Endometrial microvascular endothelial cells (primary cell): ENCODE results near the gene IDH3B. TPM values are rescaled to one million over a fixed set of nuclear protein-coding genes. Genes with fewer than 3 reads are reported as not detected.

Source experiments
- in situ Hi-C: cut with HindIII; loops from 2 replicates; pipeline ENCODE4 v1.10.0; 2017; ENCODE audit warnings: low sequenced_read_pairs, low pct_unique_long_range_greater_than_20kb; ENCODE audit errors: inconsistent ontology term
- total RNA-seq: library from RNA; depleted of rRNA; stranded (reverse); fragments of >200 nt; gene quantifications from one replicate; pipeline ENCODE4 v1.2.3, GENCODE V29; 2015; ENCODE audit errors: inconsistent ontology term

Gene IDH3B
- total RNA-seq, 1 donor from 2014 or later: 108 TPM

DNA sequence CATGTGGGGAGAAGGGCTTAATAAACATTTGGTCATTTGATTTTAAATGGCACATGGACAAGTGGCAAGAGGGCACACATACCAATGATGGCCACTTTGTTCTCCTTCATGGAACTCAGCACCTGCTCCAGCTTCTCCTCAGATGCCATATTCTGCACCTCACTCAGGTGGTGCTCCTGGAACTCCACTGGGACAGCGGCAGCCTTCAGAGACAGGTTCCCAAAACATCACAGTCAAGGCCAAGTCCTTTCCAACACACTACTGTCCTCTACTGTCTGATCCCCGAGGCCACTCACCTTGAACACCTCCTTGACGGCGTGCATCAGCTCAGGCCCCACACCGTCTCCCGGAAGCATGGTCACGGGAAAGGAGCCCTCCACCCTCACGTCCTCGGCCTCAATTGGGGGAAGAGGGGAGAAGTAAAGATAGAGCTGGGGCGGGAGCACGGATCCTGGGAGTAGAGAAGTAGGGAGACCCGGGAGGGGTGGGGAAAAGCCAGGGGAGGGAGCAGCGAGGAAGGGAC, 591 bp downstream of the IDH3B start:
- in situ Hi-C loops: no loop called here

DNA sequence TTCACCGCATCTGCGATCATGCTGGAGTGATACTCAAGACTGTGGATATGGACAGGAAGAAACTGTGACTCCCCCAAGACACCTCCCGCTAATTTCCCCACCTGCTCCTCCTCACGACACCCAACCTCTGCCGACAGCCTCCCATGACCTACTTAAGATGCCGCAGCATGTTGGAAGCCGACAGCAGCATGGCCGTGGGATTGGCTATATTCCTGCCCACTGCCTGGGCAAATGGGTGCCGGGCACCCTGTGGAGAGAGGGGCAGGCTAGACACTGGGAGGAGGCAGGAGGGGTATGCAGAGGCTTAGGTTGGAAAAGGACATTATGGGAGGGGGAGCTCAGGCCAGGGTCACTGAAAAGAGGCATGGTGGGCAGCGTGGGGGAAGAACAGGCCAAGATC, 4.5 kb downstream of the IDH3B start:
- in situ Hi-C loops: no loop called here

DNA sequence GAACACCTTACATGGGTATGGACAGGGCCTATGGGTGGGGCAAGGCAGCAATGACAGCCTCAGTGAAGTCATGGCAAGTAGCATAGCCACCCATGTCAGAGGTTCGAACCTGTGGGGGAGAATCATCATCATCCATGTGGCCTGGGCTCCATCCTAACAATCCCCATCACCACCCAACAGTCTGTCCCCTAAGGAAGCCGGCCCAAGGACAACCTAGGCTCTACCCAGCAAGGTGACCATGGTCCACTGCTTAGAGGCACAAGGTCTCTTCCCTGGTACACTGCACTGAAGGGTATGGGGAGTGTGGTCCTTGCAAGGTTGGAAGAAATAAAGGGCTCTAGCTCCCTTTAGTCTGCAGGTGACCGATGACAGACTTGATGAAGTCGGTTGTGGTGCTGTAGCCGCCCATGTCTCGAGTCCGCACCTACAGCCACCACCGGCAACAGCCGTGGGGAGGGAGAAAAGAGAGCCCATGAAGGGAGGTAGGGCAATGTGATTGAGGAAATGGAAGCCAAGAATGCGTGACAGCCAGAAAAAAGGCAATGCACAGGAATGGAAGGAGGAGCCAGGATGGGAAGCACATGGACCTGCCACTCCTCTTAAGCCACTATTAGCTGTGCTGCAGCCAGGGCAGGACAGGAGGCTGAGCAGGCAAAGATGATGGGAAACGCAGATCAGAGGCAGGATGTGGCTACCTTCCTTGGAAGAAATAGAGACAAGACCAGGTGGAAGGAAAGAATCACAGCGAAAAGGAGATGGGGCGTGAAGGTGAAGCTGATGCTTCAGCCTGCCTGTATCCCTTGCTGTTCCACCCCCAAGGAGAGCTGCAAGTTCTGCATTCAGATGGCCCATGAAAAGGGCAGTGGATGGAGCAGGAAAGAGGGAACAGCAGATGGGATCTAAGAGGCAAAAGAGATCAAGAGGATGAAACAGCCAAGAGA, 5.3 kb downstream of the IDH3B start:
- in situ Hi-C loops: no loop called here

GRCh38 chr20:2657674-2658073, 6.3 kb downstream of the IDH3B start:
- in situ Hi-C loops: no loop called here

DNA sequence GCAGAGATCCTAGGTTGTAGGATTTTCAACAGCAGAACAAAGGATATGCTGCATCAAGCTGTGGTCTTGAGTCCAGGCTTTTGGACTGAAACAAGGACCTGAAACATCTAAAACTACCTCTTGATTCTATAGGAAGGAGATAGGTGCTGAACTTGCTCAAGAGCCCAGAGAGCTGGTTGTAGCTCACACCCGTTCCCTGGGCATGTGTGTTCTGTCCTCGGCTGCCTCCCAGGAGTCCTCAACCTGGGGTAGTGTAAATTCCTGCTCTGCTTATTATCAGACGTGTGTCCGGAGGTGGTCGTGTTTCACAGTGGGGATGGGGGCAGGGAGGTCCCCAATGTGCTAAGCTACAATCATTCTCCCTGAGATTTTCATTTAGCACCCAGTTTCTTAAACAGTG, 6.8 kb downstream of the IDH3B start:
- in situ Hi-C loops: no loop called here

GRCh38 chr20:2656471-2657117, 7.4 kb downstream of the IDH3B start:
- in situ Hi-C loops: no loop called here

DNA sequence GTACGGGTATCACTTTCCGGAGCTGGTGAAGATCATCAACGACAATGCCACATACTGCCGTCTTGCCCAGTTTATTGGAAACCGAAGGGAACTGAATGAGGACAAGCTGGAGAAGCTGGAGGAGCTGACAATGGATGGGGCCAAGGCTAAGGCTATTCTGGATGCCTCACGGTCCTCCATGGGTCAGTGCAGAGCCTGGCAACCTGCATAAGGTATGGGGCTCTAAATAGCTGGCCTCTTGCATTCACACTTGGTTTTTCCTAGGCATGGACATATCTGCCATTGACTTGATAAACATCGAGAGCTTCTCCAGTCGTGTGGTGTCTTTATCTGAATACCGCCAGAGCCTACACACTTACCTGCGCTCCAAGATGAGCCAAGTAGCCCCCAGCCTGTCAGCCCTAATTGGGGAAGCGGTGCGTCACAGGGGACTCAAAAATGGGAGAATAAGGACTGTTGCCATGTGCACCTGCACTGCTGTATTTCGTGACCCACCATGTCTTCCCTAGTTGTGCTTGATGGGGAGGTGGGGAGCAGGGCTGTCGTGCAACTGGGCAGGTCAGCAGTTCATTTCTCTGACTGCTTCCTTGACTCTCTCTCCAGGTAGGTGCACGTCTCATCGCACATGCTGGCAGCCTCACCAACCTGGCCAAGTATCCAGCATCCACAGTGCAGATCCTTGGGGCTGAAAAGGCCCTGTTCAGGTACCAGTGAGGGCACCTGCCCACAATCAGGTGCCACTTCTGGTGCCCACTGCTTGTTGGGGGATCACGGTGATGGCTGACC, 8.5 kb downstream of the IDH3B start:
- in situ Hi-C loops: no loop called here

GRCh38 chr20:2654831-2655230, 9.2 kb downstream of the IDH3B start:
- in situ Hi-C loops: no loop called here

GRCh38 chr20:2654384-2654822, 9.6 kb downstream of the IDH3B start:
- in situ Hi-C loops: no loop called here

GRCh38 chr20:2653556-2654383, 10.2 kb downstream of the IDH3B start:
- in situ Hi-C loops: no loop called here

DNA sequence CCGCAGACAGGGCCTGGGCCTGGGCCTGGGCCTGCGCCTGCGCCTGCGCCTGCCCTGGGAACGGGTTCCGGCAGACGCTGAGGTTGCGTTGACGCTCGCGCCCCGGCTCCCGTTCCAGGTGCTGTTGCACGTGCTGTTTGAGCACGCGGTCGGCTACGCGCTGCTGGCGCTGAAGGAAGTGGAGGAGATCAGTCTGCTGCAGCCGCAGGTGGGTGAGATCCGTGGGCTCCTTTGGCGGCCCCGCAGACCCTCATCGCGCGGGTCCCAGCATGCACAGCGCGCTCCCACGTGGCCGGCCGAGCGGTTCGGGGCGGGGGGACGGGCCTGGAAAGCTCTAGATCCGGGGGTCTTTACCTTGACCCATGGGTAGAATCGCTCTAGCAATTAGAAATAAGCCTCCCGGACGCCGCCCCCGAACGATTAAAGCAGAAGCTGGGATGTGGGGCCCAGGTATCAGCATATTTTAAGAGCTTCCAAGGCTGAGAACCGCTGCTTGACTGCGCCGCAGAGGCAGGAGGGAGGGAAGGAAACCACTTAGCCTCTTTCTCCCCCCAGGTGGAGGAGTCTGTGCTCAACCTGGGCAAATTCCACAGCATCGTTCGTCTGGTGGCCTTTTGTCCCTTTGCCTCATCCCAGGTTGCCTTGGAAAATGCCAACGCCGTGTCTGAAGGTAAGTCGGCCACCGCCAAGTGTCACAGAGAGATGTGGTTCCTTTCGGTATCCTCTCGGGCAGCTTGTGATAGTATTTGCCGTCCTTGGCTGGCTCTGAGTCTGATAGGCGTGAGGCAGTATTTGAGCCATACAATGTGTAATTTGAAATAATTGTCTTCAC, 11.1 kb downstream of the IDH3B start:
- in situ Hi-C loops: no loop called here

GRCh38 chr20:2651772-2652723, 12.0 kb downstream of the IDH3B start, which contains the start of gene NOP56:
TSS of gene NOP56 (plus strand) at chr20:2652632. CDS start at chr20:2652661, 29 bp downstream.
- in situ Hi-C loops: no loop called here

DNA sequence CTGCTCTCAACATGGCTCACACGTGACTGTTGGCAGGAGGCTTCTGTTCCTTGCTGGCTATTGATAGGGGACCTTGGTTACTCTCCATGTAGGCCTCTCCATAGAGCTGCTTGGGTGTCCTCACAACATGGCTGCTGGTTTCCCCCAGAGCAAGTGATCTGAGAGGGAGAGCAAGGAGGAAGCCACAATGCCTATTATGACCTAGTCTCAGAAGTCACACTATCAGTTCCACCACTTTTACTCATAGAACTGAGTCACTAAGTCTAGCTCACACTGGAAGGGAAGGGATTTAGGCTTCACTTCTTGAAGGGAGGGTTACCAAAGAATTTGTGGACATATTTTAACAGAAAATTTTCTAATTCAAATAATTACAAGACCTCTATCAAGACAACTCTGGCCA, 20.3 kb downstream of the IDH3B start:
- in situ Hi-C loops: no loop called here

GRCh38 chr20:2640899-2641298, 23.1 kb downstream of the IDH3B start:
- in situ Hi-C loops: no loop called here

DNA sequence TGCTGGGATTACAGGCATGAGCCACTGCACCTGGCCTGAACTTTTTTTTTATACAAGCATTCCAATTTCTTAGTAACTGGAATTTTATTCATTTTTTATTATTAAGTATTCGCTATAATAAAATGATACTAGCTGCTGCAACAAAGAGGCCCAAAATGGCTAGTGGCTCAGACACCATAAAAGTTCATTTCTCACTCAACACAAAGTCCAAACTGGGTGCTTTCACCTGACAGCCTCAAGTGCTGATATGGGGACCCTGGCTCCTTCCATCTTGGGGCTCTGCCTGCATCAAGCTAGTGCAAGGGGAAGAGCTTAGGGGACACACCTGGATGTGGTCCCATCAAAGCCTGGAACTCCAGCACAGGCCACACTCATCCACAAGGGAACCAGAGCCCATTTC, 23.8 kb downstream of the IDH3B start:
- in situ Hi-C loops: no loop called here

DNA sequence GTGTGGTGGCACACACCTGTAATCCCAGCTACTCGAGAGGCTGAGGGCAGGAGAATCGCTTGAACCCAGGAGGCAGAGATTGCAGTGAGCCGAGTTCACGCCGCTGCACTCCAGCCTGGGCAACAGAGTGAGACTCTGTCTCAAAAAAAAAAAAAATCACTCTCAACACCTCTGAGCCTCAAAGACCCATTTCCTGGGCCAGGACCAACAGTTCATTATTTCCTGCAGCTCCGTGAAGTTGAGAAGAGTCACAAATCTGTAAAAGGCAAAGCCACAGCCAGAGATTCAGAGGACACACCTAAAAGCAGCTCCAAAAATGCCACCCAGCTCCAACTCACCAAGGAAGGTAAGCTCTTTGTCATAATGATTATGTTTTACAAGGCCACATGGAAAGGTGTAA, 26.8 kb downstream of the IDH3B start:
- in situ Hi-C loops: no loop called here

DNA sequence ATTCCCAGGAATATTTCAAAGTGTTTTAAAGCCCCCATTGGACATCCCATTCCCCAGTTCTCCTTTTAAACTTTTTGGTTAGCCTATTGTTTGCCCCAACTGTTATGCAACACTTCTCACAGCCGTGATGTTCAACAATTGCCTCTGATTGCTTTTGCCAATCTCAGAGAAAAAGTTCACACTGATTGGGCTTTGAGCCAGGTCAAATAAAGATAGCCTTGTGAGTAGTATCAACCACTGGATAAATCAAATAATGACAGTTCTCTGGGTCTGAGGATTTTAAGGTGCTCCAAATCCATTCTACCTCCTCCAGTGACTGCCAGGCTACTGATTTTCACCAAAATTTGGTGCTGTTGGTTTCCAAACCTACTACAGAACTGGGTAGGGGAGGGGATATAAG, 30.6 kb downstream of the IDH3B start:
- in situ Hi-C loops: no loop called here
